ENCODE results near the gene UGT1A6.

UGT1A6 gene

GRCh38 chr2:233821196-233821595 is 128.5 kb downstream of the UGT1A6 start:
- no peak for DNase-seq (ENCODE audit: low read depth)

- DNase-seq (ENCODE audit: low read depth) = no peak
Measured at GRCh38 chr2:233821709-233822100, 129.0 kb downstream of the UGT1A6 start.

- DNase-seq (ENCODE audit: low read depth) = no peak
Measured at GRCh38 chr2:233822101-233822771, 129.5 kb downstream of the UGT1A6 start.
